Renal cortical epithelial cell (primary cell): ENCODE measurements around the gene ANKRD10. TPM values are rescaled to one million over a fixed set of nuclear protein-coding genes. Genes with fewer than 3 reads are reported as not detected.

Source experiments
- DNase-seq: peaks from one replicate; pipeline ENCODE4 v3.0.0-alpha.2; 2011; ENCODE audit warnings: low read depth
- total RNA-seq: library from RNA; depleted of rRNA; stranded (reverse); fragments of >200 nt; gene quantifications from 2 replicates; pipeline ENCODE4 v1.2.3, GENCODE V29; 2014

Gene ANKRD10
- total RNA-seq, 1 donor from 2014 or later = 120 TPM

DNA sequence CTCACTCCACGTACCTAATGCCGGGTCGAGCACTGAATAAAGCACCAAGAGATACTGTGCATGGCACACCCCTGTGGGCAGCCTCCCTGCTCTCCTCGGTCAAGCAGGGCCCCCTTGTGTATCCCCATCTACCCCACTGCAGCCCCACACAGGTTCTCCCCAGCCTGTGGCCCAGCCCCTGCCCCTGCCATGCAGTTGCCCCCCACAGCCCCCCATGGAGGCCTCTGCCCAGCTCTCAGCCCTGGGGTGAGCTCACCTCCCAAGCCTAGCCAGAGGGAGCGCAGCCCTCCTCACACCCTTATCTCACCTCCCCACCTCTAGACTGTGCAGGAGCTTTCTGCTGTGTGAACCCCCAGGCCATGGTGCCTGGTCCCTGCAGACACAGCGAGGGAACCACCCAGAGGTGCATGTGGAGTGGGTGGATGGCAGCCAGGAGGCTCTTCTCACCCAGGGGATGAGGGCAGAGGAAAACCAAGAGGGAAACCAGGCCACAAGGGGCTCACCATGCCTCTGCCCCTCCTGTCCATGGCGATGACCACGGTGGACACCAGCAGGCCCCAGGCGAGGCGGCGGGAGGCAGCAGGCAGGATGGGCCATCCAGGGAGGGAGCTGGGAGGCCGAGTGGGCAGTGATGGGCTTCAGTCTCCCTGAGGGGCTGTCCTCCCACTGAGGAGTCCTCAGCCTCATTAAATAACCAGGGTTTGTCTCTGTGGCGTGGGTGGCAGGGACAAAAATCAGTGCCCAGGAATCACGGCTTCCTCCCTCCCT lies 83.2 kb downstream of the ANKRD10 start:
- DNase-seq = no peak

DNA sequence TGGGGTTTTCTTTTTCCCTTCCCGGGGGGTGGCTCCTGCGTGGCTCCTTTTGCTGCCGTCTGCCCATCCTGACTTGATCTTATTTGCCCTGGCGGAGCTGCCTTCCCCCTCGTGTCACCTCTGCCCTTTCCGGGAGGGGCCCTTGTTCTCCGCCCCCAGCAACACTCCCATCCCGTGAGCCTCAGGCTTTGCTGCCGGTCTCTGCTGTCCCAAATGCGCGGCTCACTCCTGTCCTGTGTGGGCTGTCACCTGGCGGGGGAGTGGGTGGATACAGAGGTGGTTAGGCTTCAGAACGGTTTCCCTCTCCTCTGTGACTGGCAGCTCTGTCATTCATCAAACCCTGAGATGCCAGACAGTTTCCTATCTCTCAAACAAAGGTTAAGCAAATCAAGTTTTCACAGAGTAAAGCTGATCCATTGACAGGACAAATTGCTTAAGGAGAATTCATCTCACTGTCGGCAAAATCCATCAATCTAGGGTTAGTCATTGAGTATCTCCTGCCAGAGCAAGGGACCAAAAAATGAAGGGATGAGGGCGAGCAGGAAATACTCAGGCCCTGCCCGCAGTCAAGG lies 84.0 kb downstream of the ANKRD10 start:
- no peak for DNase-seq

DNA sequence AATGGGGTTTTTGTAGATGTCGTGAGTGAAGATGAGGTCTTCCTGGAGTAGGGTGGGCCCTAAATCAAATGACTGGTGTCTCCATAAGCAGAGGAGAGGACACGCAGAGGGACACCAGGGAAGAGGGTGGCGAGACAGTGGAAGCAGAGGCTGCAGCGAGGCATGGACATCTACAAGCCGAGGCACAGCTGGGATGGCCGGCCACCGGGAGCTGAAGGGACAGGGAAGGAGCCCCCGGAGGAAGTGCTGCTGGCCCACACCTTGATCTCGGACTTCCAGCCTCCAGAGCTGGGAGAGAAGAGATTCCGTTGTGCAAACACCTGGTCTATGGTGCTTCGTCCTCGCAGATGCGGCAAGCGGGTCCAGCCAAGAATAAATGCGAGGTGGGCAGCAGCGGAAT lies 84.5 kb downstream of the ANKRD10 start:
- no peak for DNase-seq

DNA sequence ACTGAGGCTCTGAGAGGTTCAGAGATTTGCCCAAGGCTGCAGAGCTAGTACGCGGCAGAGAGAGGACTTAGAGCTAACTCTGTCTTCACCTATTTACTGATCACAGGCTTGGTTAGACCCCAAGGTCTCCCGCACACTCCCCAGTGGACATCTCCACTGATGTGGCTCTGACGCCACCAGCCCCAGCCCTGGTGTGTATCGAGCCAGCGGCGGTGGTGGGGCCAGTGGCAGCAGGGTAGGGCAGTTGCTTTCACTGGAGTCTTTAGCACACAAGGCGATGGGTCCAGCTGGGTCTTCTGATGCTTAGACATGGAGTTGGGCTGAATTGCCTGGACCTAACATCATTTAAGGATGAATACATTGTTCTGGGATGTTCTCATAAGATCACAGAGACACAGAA lies 85.4 kb downstream of the ANKRD10 start:
- no peak for DNase-seq

DNA sequence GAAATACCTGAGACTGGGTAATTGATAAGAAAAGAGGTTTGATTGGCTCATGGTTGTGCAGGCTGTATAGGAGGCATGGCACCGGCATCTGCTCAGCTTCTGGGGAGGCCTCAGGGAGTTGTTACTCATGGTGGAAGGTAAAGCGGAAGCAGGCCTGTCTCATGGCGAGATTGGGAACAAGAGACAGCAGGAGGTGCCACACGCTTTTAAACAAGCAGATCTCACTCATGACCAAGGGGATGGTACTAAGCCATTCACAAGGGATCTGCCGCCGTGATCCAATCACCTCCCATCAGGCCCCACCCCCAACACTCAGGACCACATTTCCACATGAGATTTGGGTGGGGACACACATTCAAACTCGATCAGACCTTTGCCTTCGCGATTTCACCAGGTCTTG lies 86.2 kb downstream of the ANKRD10 start:
- DNase-seq = no peak

Other genes with a start within 250 kb of the ANKRD10 start
- gene CARS2, start 209.0 kb downstream of the ANKRD10 start, total RNA-seq = 68.2 and 73.5 TPM in 2 replicates
- 7.6 and 16.5 TPM in 2 replicates for gene ING1, start 201.4 kb downstream of the ANKRD10 start, total RNA-seq
- gene ARHGEF7, start 200.2 kb upstream of the ANKRD10 start, total RNA-seq = 19.1 and 37.6 TPM in 2 replicates